BE2C (cell line): ENCODE data around the gene ABCA2.

Experiments used
- DNase-seq: peaks from one replicate; pipeline ENCODE4 v3.0.0-alpha.2; 2020
- H3K27me3 ChIP-seq: fragments of 250-450 bp; sonication (Bioruptor Pico); 2 replicates; pipeline ENCODE4 v1.5.1; 2020; ENCODE audit warnings: mild to moderate bottlenecking
- H3K36me3 ChIP-seq: fragments of 250-450 bp; sonication (Bioruptor Pico); 2 replicates; pipeline ENCODE4 v1.5.1; 2020; ENCODE audit warnings: mild to moderate bottlenecking
- H3K4me1 ChIP-seq: fragments of 250-450 bp; sonication (Bioruptor Pico); 2 replicates; pipeline ENCODE4 v1.5.1; 2020
- H3K4me3 ChIP-seq: 2 replicates; pipeline ENCODE4 v1.5.1; 2011; ENCODE audit warnings: low read depth, low read length
- H3K9me3 ChIP-seq: fragments of 250-450 bp; sonication (Bioruptor Pico); 2 replicates; pipeline ENCODE4 v1.5.1; 2020
- TF ChIP-seq, protein P1 (sequence below): IDR thresholded peaks from 2 replicates; pipeline ENCODE4 v1.5.1; 2012; ENCODE audit warnings: mild to moderate bottlenecking, low read depth, low read length

ABCA2 gene

DNA sequence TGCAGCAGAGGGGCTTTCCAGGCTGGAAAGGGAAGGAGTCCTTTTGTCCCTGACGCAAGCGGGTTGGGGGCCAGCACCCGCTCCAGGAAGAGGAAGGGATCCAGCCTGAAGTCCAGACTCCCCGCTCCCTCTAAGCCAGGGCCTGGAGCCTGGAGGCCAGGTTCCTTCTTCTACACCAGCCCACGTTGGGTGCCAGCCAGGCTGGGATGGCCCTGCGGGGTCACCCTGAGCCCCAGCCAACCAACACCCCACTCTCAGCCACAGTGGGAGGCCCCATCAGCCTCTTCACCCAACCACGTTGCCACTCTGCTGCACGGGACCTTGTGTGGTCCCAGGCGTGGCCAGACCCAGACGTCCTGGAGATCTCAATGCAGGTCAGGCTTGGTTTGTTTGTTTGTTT is 4.8 kb upstream of the ABCA2 start:
- Histone ChIP-seq H3K9me3 (no peaks in the 10 kb centered on the region), H3K4me3 (no peak overlapping the region), H3K36me3 (peaks cover 2% of the 10 kb centered on the region; the same call in 1 of the 2 replicates), H3K4me1 (peaks cover 2% of the 10 kb centered on the region; the same call in 1 of the 2 replicates), H3K27me3 (no peaks in the 10 kb centered on the region)
- TF ChIP-seq, protein P1, sequence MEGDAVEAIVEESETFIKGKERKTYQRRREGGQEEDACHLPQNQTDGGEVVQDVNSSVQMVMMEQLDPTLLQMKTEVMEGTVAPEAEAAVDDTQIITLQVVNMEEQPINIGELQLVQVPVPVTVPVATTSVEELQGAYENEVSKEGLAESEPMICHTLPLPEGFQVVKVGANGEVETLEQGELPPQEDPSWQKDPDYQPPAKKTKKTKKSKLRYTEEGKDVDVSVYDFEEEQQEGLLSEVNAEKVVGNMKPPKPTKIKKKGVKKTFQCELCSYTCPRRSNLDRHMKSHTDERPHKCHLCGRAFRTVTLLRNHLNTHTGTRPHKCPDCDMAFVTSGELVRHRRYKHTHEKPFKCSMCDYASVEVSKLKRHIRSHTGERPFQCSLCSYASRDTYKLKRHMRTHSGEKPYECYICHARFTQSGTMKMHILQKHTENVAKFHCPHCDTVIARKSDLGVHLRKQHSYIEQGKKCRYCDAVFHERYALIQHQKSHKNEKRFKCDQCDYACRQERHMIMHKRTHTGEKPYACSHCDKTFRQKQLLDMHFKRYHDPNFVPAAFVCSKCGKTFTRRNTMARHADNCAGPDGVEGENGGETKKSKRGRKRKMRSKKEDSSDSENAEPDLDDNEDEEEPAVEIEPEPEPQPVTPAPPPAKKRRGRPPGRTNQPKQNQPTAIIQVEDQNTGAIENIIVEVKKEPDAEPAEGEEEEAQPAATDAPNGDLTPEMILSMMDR = no peak
- no peak for DNase-seq

DNA sequence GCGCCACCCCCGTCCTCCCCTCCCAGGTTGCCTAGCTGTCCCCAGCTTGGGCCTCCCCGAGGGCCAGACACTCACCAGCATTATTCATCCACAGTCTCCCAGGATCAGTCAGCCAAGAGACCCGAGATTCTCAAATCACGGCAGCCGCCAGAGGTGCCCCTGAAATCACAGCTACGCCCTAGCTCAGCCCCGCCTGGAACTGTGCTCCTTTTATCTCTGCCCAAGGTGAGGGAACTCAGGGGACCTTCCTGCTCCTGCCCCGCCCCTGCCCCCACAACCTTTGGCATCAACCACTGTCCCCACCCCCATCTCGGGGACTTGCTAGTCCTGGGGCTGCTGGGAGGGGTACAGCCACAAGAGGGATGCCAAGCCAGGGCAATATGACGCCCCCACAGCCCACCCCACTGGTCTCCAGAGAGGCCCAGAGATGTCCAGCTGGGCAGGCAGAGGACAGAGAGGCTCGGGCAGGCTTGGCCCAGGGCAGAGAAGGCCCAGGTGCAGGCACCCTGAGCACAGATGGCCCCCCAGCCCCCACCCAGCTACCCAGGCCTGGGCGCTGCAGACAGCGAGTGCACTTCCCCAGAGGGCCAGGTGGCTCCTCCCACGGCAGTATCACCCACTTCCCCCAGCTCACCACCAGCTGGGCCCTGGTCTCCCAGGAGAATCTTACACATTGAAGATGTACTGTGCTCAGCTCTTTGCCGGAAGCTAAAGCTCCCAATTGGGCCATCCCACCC is 4.0 kb upstream of the ABCA2 start, which contains the start of gene FUT7:
Gene FUT7, minus strand, starts transcription at position 185 of the 737 bp plus-strand sequence. Its CDS starts 97 bp downstream, at position 88.
- Histone ChIP-seq H3K9me3 (no peaks in the 10 kb centered on the region), H3K4me3 (no peak within 1 kb of the TSS), H3K27me3 (no peaks in the 10 kb centered on the region), H3K36me3 (peaks cover 2% of the 10 kb centered on the region; the same call in 1 of the 2 replicates), H3K4me1 (peaks cover 6% of the 10 kb centered on the region)
- DNase-seq = peak; percentile 46
- TF ChIP-seq, protein P1 = no peak

DNA sequence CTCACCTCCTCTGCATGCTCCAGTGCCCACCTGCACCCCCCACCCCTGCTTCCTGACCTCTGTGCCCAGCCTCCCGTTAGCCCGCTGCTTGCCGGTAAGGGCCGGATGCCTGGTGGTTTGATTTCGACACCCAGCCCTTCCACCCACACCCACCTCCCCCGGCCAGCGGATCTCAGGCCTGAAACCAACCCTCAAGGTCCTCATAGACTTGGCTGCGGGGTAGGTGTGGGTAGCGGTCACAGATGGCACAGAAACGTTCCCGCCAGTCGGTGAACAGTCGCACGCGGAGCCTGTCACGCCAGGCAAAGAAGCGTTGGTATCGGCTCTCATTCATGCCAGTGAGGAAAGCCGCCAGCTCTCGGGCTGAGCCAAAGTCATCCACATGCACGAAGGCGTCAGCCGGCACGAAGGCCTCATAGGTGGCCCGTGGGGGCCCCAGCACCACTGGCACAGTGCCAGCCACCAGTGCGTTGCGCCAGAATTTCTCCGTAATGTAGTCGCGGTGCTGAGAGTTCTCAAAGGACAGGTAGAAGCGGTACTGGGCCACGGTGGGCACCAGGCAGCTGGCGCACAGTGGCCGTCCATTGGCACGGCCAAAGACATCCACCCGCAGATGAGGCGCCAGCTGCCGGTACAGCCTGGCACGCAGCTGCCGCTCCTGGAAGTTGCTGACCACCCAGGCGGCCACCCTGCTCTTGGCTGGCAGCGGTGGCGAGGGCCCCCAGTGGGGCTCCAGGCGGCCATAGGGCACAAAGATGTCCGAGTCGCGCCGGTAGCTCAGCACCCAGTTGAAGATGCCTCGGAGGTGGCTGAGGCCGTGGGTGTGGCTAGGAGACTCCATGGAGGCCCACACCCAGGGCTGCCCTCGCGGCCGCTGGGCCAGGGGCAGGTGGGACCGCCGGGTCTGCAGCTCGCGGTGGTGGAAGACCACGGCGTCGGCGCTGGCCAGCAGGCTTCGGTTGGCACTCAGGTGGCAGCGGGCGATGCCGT is 2.8 kb upstream of the ABCA2 start:
- DNase-seq = no peak

DNA sequence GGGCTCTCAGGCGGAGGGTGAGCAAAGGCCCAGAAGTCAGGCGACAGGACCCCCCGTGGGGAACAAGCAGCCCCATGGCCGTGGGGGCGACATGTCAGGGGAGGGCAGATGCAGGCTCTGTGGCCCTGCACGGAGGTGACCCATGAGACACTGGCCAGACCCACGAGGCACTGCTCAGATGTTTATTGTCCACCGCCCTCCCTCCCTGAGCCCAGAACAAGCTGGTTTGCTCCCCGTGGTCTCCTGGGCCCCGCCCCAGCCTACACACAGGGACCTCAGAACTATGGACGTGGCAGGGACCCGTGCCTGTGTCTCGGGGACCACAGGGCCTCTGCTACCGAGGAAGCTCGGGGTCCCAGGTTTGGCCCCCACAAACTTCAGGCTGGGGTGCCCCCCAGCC is 2.0 kb upstream of the ABCA2 start:
- TF ChIP-seq, protein P1 = no peak
- H3K9me3 ChIP-seq = no peaks in the 10 kb centered on the region
- no peaks in the 10 kb centered on the region for H3K36me3 ChIP-seq
- no peak overlapping the region for H3K4me3 ChIP-seq
- peaks cover 23% of the 10 kb centered on the region for H3K4me1 ChIP-seq
- H3K27me3 ChIP-seq = no peaks in the 10 kb centered on the region
- no peak for DNase-seq

More for the DNA sequence above, 2.8 kb upstream of the ABCA2 start:
- Histone ChIP-seq H3K4me1 (peaks cover 18% of the 10 kb centered on the region), H3K4me3 (no peak overlapping the region), H3K36me3 (no peaks in the 10 kb centered on the region), H3K27me3 (no peaks in the 10 kb centered on the region), H3K9me3 (no peaks in the 10 kb centered on the region)
- TF ChIP-seq, protein P1 = no peak

DNA sequence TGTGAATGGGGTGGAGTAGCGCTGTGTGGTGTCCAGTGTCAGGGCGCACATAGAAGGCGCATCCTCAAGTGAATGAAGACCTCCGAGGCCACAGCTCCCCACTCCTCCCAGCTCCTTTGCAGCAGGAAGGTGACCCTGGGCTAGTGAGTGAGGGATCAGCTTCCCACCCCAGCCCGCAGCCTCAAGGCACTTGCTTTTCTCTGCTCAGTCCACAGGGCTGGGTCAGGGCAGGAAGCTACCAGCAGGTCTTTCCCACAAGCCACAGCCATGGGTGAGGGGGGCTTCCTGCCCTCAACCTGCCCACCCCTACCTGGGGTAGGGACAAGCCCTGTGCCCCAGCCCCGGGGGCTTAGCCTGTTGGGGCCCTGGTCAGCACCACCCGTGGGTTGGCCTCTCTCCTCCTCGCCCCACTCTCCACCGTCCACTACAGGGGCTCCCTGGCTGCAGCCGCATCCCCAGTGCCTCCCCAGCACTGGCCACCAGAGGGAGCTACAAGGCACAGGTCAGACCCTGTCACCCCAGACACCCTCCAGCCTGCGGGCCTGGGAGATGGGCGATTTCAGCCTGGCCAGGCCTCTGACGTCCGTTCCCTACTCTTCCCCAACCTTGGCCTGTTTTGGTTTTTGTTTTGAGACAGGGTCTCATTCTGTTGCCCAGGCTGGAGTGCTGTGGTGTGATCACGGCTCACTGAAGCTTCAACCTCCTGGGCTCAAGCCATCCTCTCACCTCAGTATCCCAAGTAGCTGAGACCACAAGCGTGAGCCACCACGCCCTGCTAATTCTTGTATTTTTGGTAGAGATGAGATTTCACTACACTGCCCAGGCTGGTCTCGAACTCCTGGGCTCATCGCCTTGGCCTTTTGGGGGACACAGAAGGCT is 1.3 kb upstream of the ABCA2 start:
- peak overlapping the region; percentile 61 for H3K4me3 ChIP-seq
- H3K9me3 ChIP-seq = no peaks in the 10 kb centered on the region
- DNase-seq = peak; percentile 88
- H3K27me3 ChIP-seq = no peaks in the 10 kb centered on the region
- TF ChIP-seq, protein P1 = peak; percentile 93
- peaks cover 24% of the 10 kb centered on the region for H3K4me1 ChIP-seq
- H3K36me3 ChIP-seq = no peaks in the 10 kb centered on the region
